Rectal smooth muscle tissue (tissue), 1 donor: ENCODE results near the gene SERPINB5.

Experiments
- H3K27ac ChIP-seq: one replicate; pipeline ENCODE4 v1.7.0; 2013; ENCODE audit warnings: low read depth, low read length, inconsistent platforms
- H3K27me3 ChIP-seq: one replicate; pipeline ENCODE4 v1.7.0; 2013; ENCODE audit warnings: low read length; ENCODE audit not compliant: control insufficient read depth, insufficient read depth
- H3K36me3 ChIP-seq: one replicate; pipeline ENCODE4 v1.7.0; 2013; ENCODE audit warnings: low read length; ENCODE audit not compliant: control insufficient read depth, insufficient read depth
- H3K4me1 ChIP-seq: one replicate; pipeline ENCODE4 v1.7.0; 2013; ENCODE audit warnings: low read length; ENCODE audit not compliant: control insufficient read depth, insufficient read depth
- H3K4me3 ChIP-seq: one replicate; pipeline ENCODE4 v1.7.0; 2013; ENCODE audit warnings: low read length
- H3K9ac ChIP-seq: one replicate; pipeline ENCODE4 v1.7.0; 2013; ENCODE audit warnings: low read length

Gene SERPINB5

DNA sequence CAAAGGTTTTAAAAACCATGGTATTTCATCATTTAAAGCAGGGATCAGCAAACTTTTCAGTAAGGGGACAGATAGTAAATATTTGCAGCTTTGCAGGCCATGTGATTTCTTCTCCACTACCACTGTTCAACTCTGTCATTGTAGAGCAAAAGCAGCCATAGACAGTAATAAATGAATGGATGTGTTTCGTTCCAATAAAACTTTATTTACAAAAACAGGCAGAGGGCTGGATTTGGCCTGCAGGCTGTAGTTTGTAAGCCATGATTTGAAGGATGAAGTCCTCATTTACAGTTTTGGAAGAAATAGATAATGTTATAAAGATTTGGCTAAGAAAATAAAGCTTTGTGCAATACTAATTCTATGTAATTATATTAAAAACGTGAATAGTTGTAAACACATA is 67.3 kb downstream of the SERPINB5 start:
- Histone ChIP-seq H3K9ac (no peak overlapping the region), H3K4me3 (no peak overlapping the region), H3K4me1 (no peaks in the 10 kb centered on the region), H3K27me3 (no peaks in the 10 kb centered on the region), H3K27ac (no peak overlapping the region), H3K36me3 (no peaks in the 10 kb centered on the region)

DNA sequence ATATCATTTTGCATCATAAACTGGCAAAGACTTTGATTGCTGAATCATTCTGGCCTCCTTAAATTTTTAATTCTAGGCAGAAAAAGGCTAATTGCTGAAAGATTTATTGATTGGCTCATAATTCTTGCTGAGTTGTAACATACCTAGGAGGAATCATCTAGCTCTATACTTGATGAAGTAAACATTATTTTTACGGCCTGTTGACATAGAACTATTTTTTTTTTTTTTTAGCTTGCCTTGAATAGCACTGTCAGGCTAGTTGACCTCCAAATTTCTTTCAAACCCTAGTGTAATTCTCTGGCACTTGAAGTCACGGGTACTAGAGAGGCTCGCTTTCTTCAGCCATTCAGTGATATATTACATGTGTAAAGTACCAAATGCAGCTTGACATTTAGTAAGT is 68.2 kb downstream of the SERPINB5 start:
- Histone ChIP-seq H3K9ac (no peak overlapping the region), H3K36me3 (no peaks in the 10 kb centered on the region), H3K4me3 (no peak overlapping the region), H3K4me1 (no peaks in the 10 kb centered on the region), H3K27me3 (no peaks in the 10 kb centered on the region), H3K27ac (no peak overlapping the region)

DNA sequence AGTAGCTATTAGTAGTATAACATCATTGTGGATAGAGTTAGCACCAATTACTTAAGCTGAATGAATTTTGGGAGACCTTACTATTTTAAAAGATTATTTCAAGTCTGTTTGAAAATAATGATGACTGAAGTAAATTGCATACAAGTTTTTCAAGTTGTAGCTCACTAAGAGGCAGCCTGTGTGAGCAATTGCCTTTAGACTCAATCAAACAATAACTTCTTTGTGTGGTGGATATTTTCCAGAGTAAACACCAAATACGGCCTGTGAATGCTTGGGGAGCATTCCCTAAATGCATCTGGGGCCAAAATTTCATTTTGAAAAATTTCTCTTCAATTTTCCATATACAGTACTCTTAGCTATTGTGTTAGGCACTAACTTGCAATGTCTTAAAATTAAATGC is 73.3 kb downstream of the SERPINB5 start:
- no peak overlapping the region for H3K4me3 ChIP-seq
- H3K27me3 ChIP-seq: no peaks in the 10 kb centered on the region
- no peak overlapping the region for H3K9ac ChIP-seq
- H3K36me3 ChIP-seq: no peaks in the 10 kb centered on the region
- H3K27ac ChIP-seq: no peak overlapping the region
- H3K4me1 ChIP-seq: peaks cover 8% of the 10 kb centered on the region

DNA sequence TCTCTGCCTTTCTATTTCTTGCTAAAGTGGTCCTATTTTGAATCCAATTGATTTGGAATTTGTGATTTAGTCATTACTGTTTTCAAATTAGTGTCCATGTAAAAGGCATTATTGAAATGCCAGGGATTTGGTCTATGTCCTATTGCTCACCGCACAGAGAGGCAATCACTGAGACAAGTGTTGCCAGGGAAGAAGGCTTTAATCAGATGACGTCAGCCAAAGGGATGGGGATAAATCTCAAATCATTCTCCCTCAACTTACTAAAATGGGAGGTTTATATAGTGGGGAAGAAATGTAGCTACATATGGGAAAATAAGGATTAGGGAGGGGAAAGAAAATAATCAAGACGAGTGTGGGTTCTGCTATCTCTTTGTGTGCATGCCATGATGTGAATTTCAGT is 75.0 kb downstream of the SERPINB5 start:
- peaks cover 8% of the 10 kb centered on the region for H3K4me1 ChIP-seq
- no peak overlapping the region for H3K4me3 ChIP-seq
- no peaks in the 10 kb centered on the region for H3K36me3 ChIP-seq
- no peak overlapping the region for H3K9ac ChIP-seq
- no peaks in the 10 kb centered on the region for H3K27me3 ChIP-seq
- no peak overlapping the region for H3K27ac ChIP-seq

DNA sequence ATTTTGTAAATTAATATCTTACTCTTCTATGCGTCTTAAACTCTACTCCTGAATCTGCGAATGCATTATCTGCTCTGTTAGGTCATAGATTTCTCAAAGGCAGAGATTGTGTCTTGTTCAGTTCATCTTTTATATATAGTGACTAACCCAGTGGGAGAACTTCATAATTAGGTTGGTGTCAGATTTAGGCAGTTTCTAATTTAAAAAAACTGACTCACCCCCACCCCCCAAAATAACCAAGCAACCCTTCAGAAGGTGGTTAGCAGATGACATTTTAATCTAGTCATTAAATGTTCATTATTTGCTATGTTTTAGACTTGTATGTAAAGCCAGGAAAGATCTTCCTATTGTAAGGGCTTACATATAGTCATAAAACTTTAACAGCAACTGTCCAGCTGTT is 75.8 kb downstream of the SERPINB5 start:
- Histone ChIP-seq H3K4me1 (peaks cover 8% of the 10 kb centered on the region), H3K4me3 (no peak overlapping the region), H3K36me3 (no peaks in the 10 kb centered on the region), H3K9ac (no peak overlapping the region), H3K27ac (no peak overlapping the region), H3K27me3 (no peaks in the 10 kb centered on the region)

DNA sequence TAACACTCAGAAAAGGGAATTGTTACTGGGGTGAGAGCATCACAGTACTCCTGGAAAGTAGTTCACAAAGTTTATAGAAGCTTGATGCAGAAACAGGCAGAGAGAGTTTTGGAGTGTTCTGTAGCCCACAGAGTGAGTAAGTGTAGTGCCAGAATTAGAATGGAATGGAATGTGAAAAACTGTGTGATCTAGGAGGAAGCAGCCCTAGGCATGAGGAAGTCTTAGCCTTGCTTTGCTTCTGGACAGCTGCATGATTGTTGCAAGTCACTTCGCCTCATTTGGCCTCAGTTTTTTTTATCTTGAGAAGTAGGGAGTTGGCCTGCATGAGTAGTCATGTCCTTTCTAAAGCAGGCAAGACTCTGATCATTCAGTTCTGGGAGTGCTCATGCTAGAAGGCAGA is 76.3 kb downstream of the SERPINB5 start:
- Histone ChIP-seq H3K36me3 (no peaks in the 10 kb centered on the region), H3K4me3 (no peak overlapping the region), H3K9ac (no peak overlapping the region), H3K4me1 (peaks cover 8% of the 10 kb centered on the region), H3K27me3 (no peaks in the 10 kb centered on the region), H3K27ac (no peak overlapping the region)
